ENCODE results near the gene SH3RF1. TPM values are rescaled to one million over a fixed set of nuclear protein-coding genes. Genes with fewer than 3 reads are reported as not detected.

Gene SH3RF1
- polyA plus RNA-seq, 3 donors = 30.0 to 34.9 (median 30.1) TPM

DNA sequence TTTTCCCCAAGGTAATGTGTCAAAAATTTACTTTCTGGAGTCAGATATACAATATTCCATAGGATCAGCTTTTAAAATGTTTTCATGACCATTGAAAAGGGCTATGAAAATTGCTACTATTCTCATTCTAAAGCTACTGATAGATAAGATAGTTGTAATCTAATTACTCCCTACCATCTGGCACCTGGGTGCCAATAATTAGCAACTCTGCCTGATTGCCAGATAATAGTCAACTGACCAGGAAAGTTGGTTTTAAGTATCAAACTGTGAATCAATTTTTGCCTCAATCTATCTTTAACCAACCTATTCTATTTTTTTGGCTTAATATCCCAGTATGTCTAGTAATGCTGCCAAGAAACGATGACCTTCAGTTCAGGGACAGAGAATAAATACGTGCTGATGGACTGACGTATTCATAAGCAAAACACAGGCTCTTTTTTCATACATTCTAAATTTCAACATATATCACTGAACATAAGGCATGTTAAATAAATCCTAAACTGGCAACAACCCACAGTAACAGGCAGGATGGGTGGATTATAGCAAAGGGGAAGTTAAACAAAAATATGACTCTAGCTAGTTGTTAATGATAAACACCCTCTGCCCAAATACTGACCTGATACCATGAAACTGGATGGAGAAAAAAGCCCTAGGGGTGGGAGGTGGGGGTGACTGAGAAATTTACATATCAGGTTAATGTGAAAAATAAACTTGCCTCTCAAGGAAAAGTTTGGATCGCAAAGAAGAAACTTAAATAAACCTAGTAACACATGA is 18.2 kb downstream of the SH3RF1 start:
- no peak for DNase-seq (ENCODE audit: low read depth in 3 of 3, low spot score in 2 of 3)

DNA sequence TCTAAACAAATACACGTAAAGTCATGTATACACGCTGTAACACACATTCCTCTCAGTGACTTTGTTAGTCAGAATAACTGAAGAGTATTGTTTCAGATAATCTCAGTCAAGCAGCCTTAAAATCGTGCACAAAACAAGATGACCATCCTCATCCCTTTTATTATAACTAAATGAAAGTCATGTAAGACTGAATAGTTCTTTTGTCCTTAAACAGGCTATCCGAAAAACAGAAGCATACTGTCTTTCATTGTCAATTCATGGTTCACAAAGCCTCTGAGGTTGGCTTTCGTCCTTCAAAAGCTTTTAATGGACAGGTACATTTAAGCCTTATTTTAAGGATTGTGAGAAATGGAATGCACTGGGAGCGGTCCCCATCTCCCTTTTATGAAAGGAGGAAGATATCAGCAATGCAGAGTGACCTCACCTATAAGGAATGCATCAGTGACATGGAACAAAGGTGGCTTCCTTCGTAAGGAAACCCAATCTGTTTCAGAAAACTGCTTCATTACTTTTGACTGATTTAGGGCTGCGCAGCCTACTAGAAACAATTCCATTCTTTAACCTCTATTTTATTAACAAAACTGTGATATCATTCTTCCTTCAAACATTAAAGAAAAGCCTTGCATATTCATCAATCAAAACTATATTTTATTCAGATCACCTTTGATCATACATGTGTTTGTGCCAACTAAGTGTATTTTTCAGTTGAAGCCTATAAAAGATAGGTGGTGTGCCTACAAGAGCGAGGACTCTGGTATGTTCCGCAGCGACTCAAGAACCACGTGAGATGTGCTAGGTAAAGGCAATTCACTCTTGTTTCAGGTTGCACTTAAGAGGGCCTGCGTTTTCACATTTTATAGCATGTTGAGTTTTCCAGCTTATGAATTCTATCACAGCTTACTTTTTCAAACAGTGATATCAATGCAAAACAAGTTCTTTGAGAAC is 19.2 kb downstream of the SH3RF1 start:
- DNase-seq (ENCODE audit: low read depth in 3 of 3, low spot score in 2 of 3) = peak in 1 of 3 donors; percentile 67

DNA sequence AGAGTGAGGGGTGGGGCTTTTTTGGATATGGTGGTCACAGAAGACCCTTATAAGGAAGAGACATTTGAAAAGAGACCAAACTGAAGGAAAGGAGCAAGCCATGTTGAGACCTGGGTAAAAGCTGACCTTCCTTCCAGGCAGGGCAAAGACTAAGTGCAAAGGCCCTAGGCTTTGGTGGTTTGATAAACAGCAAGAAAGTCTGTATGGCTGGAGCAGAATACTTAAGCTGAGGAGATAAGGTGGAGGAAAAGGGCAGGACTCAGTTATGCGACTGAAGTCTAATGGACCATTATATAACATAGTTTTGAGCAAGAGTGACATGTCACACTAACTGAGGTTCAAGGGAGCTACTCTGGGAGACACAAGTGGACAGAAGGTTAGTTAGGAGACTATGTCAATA is 20.0 kb downstream of the SH3RF1 start:
- DNase-seq (ENCODE audit: low read depth in 3 of 3, low spot score in 2 of 3) = no peak

- DNase-seq (ENCODE audit: low read depth in 3 of 3, low spot score in 2 of 3) = no peak
These were observed 20.8 kb downstream of the SH3RF1 start for GRCh38 chr4:169249999-169250398.

GRCh38 chr4:169249214-169249973 is 21.4 kb downstream of the SH3RF1 start:
- DNase-seq (ENCODE audit: low read depth in 3 of 3, low spot score in 2 of 3) = no peak

DNA sequence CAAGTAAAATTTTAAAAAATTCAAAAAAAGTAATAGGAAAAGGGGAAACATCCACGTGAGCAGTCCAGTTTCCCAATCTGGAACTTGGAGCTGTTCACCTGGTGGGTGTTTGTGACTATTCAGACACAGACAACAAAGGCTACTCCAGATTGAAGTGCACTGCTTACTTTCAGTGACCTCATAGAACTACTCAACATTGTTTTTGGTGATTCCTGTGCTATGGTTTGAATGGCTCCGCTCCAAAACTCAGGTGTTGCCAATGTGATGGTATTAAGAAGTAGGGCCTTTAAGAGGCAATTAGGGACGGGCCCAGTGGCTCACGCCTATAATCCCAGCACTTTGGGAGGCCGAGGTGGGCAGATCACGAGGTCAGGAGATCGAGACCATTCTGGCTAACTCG is 22.1 kb downstream of the SH3RF1 start:
- no peak for DNase-seq (ENCODE audit: low read depth in 3 of 3, low spot score in 2 of 3)

DNA sequence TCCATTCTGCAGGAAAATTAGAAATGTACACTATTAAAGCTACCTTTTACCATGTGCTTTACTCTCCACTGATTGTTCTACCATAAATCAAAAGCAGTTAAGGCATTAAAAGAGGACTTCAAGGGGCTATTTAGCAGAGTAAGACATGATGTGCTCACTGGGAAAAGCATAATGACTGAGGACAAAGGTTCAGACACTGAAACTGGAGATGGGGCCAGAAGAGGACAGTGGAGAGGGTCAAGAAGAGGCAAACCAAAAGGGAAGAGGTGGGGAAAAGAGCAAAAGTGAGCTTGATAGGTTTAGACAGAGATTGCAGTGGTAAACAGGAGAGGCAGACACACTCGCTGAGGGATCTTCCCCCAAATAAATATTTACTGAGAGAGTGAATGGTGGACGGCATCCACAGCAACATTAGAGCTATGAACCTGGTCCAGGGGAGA is 23.8 kb downstream of the SH3RF1 start:
- no peak for DNase-seq (ENCODE audit: low read depth in 3 of 3, low spot score in 2 of 3)

GRCh38 chr4:169246279-169246678 is 24.5 kb downstream of the SH3RF1 start:
- no peak for DNase-seq (ENCODE audit: low read depth in 3 of 3, low spot score in 2 of 3)

GRCh38 chr4:169245061-169245460 is 25.7 kb downstream of the SH3RF1 start:
- no peak for DNase-seq (ENCODE audit: low read depth in 3 of 3, low spot score in 2 of 3)

- DNase-seq (ENCODE audit: low read depth in 3 of 3, low spot score in 2 of 3) = no peak
These were observed 26.7 kb downstream of the SH3RF1 start for GRCh38 chr4:169243825-169244609.

DNA sequence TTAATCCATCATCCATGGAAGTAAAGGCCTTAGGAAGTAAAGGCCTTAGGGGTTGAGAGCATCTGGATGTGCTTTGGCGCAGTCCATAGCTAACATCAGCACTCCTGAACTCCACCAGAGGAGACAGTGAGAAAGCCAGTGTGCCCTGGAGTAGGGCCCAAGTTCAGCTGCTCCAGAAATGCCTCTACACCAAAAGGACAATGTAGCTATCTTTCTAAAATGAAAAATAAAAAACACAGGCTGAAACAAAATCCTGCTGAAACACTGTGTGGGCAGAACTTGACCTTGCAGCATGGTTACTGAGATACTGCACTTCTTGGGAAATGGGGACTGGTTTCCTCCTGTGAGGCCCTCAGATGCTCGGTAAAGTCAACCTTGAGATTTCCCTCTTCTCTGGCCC is 29.3 kb downstream of the SH3RF1 start:
- DNase-seq (ENCODE audit: low read depth in 3 of 3, low spot score in 2 of 3) = no peak

DNA sequence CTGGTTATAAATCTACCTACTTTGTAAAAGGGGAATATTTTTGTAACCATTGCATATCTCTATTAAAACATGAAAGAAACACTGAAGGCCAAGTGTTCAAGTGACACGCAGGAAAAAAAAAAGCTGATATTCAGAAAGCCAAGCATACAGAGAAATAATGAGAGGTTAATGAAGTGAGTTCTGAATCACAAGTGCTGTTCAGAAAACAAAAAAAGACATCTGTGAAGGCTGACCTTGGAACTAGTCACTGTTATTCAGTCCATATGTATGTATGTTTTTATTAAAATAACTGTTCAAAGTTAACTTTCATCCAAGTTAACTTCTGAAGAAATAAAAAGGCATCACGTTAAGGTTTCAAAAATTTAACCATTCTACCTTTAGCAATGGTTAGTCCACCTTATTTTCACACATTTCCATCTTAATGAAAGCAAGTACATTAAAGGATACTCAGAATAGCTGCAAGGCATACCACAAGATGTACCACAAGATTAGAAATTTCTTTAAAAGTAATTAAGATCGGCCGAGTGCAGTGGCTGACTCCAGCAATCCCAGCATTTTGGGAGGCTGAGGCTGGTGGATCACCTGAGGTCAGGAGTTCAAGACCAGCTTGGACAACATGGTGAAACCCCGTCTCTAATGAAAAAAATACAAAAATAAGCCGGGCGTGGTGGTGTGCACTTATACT is 31.4 kb downstream of the SH3RF1 start:
- no peak for DNase-seq (ENCODE audit: low read depth in 3 of 3, low spot score in 2 of 3)

GRCh38 chr4:169238445-169238844 is 32.3 kb downstream of the SH3RF1 start:
- DNase-seq (ENCODE audit: low read depth in 3 of 3, low spot score in 2 of 3) = no peak

DNA sequence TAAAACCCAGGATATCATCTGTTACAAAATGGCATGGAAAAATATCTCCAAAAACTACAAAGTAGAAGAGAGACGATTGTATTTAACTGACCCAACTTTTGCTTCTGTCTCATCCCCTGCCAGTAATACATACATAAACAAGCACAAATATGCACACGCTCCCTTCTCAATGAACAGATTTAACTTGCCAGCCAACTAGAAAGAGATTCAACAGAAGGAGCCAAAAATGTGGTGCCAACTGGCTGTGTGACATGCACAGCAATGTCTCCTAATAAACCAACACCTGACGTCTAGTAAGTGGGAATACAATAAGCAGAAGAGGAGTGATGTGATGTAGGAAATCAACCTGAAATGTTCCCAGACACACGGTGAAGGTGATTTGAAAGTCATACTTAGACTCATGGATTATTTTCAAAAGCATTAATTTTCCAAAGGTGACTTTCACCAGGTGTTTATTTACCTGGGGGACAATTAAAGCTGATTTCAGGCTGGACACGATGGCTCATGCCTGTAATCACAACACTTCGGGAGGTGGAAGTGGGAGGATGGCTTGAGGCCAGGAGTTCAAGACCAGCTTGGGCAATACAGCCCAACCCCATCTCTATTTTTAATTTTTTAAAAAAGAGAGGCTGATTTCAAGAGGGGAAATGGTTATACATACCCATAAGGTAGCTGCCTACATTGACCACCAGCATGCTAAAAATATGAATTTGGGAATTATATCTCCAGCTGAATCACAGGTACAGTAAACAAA is 33.7 kb downstream of the SH3RF1 start:
- DNase-seq (ENCODE audit: low read depth in 3 of 3, low spot score in 2 of 3) = no peak

DNA sequence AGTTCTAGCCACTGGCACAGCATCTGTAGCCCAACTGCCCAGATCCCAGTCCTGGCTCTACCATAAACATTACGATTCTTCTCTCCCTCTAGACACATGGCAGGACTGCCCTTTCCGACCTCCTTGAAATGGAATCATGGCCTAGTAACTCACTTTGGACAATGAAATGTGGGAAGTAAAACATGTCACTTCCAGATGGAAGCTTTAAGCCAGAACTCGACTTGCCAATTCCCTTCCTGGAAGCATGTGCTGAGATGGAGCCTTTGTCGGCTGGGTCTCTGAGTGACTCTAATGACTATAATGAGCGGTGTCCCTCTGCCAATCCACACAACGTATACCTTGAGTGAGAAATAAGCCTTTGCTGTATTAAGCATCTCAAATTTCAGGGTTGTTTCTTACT is 34.7 kb downstream of the SH3RF1 start:
- DNase-seq (ENCODE audit: low read depth in 3 of 3, low spot score in 2 of 3) = no peak

- no peak for DNase-seq (ENCODE audit: low read depth in 3 of 3, low spot score in 2 of 3)
These were observed 36.5 kb downstream of the SH3RF1 start for GRCh38 chr4:169234137-169234855.

- DNase-seq (ENCODE audit: low read depth in 3 of 3, low spot score in 2 of 3) = no peak
These were observed 37.1 kb downstream of the SH3RF1 start for GRCh38 chr4:169233691-169234090.

DNA sequence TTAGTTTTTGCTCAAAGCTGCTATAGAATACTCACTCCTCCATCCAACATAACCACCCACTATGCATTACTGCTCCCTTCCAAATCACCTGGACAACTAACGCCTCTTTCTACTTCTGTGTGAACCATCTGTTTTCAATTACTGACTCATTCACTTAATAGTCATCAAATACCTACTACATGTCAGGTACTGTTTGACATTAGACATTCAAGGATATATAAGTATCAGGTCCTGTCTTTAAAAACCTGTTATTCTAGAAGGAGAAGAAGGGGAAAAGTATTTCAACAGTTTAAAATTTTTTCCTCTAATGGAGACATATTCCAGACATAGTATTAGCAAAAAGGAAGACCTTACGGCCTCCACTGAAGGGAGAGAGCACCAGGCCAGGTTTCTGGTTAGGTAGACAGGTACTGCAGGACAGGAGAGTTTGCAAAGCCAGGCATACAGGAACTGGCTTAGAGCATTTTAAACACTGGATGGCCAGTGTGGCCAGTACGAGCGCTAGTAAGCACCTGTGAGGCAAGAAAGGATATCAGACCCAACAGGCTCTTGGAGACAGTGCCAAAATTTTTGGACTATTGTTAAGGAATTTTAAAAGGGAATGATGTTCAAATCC is 39.0 kb downstream of the SH3RF1 start:
- no peak for DNase-seq (ENCODE audit: low read depth in 3 of 3, low spot score in 2 of 3)
